Measurements from ENCODE around the gene MOV10L1. TPM values are rescaled to one million over a fixed set of nuclear protein-coding genes. Genes with fewer than 3 reads are reported as not detected.

Gene MOV10L1
- total RNA-seq, 1 donor from 2014 or later = 3.5 TPM

- Mint-ChIP-seq H3K4me3 (no peak overlapping the region), H3K36me3 (no peaks in the 10 kb centered on the region), H3K4me1 (peaks cover 19% of the 10 kb centered on the region), H3K9me3 (no peaks in the 10 kb centered on the region), H3K27ac (no peak overlapping the region), H3K27me3 (ENCODE audit: low read depth) (no peaks in the 10 kb centered on the region)
- DNase-seq (ENCODE audit: low spot score in 2 of 2, unreplicated experiment in 2 of 2) = no peak
- no peak for TF ChIP-seq CTCF (IDR thresholded peaks at IDR 0.05; ENCODE audit: unreplicated experiment)
Observed at GRCh38 chr22:50184902-50185374, 95.1 kb downstream of the MOV10L1 start.

- H3K36me3 Mint-ChIP-seq = no peaks in the 10 kb centered on the region
- TF ChIP-seq CTCF (IDR thresholded peaks at IDR 0.05; ENCODE audit: unreplicated experiment) = no peak
- H3K4me3 Mint-ChIP-seq = peak within 1 kb of the TSS; percentile 94
- no peaks in the 10 kb centered on the region for H3K27me3 Mint-ChIP-seq (ENCODE audit: low read depth)
- peak within 1 kb of the TSS; percentile 96 for H3K27ac Mint-ChIP-seq
- peaks cover 21% of the 10 kb centered on the region for H3K4me1 Mint-ChIP-seq
- H3K9me3 Mint-ChIP-seq = no peaks in the 10 kb centered on the region
- DNase-seq (ENCODE audit: low spot score in 2 of 2, unreplicated experiment in 2 of 2) = peak; percentile 87 to 89
Observed at GRCh38 chr22:50185375-50186087, 95.7 kb downstream of the MOV10L1 start, which contains the start of gene TRABD. Gene TRABD, plus strand, starts transcription at chr22:50185913. Its CDS starts 7,148 bp downstream, at chr22:50193061.

GRCh38 chr22:50186181-50186714 lies 96.4 kb downstream of the MOV10L1 start:
- Mint-ChIP-seq H3K27ac (peak overlapping the region; percentile 96), H3K9me3 (no peaks in the 10 kb centered on the region), H3K36me3 (no peaks in the 10 kb centered on the region), H3K27me3 (ENCODE audit: low read depth) (no peaks in the 10 kb centered on the region), H3K4me3 (peak overlapping the region; percentile 94), H3K4me1 (peaks cover 28% of the 10 kb centered on the region)
- DNase-seq (ENCODE audit: low spot score in 2 of 2, unreplicated experiment in 2 of 2) = no peak
- no peak for TF ChIP-seq CTCF (IDR thresholded peaks at IDR 0.05; ENCODE audit: unreplicated experiment)

- H3K27me3 Mint-ChIP-seq (ENCODE audit: low read depth) = no peaks in the 10 kb centered on the region
- peak overlapping the region; percentile 94 for H3K4me3 Mint-ChIP-seq
- peaks cover 32% of the 10 kb centered on the region for H3K4me1 Mint-ChIP-seq
- TF ChIP-seq CTCF (IDR thresholded peaks at IDR 0.05; ENCODE audit: unreplicated experiment) = no peak
- H3K27ac Mint-ChIP-seq = peak overlapping the region; percentile 96
- no peak for DNase-seq (ENCODE audit: low spot score in 2 of 2, unreplicated experiment in 2 of 2)
- no peaks in the 10 kb centered on the region for H3K36me3 Mint-ChIP-seq
- no peaks in the 10 kb centered on the region for H3K9me3 Mint-ChIP-seq
Observed at GRCh38 chr22:50186761-50187523, 97.1 kb downstream of the MOV10L1 start.

- DNase-seq (ENCODE audit: low spot score in 2 of 2, unreplicated experiment in 2 of 2) = no peak
- Mint-ChIP-seq H3K4me3 (no peak overlapping the region), H3K36me3 (no peaks in the 10 kb centered on the region), H3K27me3 (ENCODE audit: low read depth) (no peaks in the 10 kb centered on the region), H3K9me3 (no peaks in the 10 kb centered on the region), H3K4me1 (peaks cover 32% of the 10 kb centered on the region), H3K27ac (no peak overlapping the region)
- no peak for TF ChIP-seq CTCF (IDR thresholded peaks at IDR 0.05; ENCODE audit: unreplicated experiment)
Observed at GRCh38 chr22:50188356-50188755, 98.5 kb downstream of the MOV10L1 start.

All from mesothelial cell of epicardium (in vitro differentiated cells).